Fibroblast of the conjunctiva (primary cell): ENCODE data around the gene CPNE9.

Experiments used
- DNase-seq: peaks from one replicate; pipeline ENCODE4 v3.0.0-alpha.2; 2010; ENCODE audit warnings: low read depth

CPNE9 gene

GRCh38 chr3:9715764-9716437 is 12.3 kb downstream of the CPNE9 start:
- peak; percentile 87 for DNase-seq

GRCh38 chr3:9716801-9717555 is 13.3 kb downstream of the CPNE9 start:
- no peak for DNase-seq

- DNase-seq, result no peak
Measured at GRCh38 chr3:9717563-9717962, 13.9 kb downstream of the CPNE9 start.

GRCh38 chr3:9718118-9718517 is 14.5 kb downstream of the CPNE9 start:
- no peak for DNase-seq

GRCh38 chr3:9721015-9721699 is 17.5 kb downstream of the CPNE9 start:
- DNase-seq, result no peak

- no peak for DNase-seq
Measured at GRCh38 chr3:9721700-9722060, 18.0 kb downstream of the CPNE9 start.

- DNase-seq, result no peak
Measured at GRCh38 chr3:9725775-9726515, 22.3 kb downstream of the CPNE9 start.

- no peak for DNase-seq
Measured at GRCh38 chr3:9727041-9727595, 23.5 kb downstream of the CPNE9 start.

- DNase-seq, result no peak
Measured at GRCh38 chr3:9727743-9728142, 24.1 kb downstream of the CPNE9 start.

GRCh38 chr3:9729419-9729818 is 25.8 kb downstream of the CPNE9 start:
- DNase-seq, result no peak

GRCh38 chr3:9730657-9731205 is 27.1 kb downstream of the CPNE9 start:
- no peak for DNase-seq

GRCh38 chr3:9731206-9732079 is 27.8 kb downstream of the CPNE9 start, which contains the start of gene BRPF1:
TSS of gene BRPF1 (plus strand) at chr3:9731735. CDS start at chr3:9734141, 2,406 bp downstream.
- peak; percentile 99 for DNase-seq

GRCh38 chr3:9732080-9732739 is 28.6 kb downstream of the CPNE9 start:
- DNase-seq, result no peak

- no peak for DNase-seq
Measured at GRCh38 chr3:9732740-9733115, 29.1 kb downstream of the CPNE9 start.

GRCh38 chr3:9736831-9737230 is 33.2 kb downstream of the CPNE9 start:
- DNase-seq, result no peak

- no peak for DNase-seq
Measured at GRCh38 chr3:9739181-9739580, 35.5 kb downstream of the CPNE9 start.

GRCh38 chr3:9742560-9742959 is 38.9 kb downstream of the CPNE9 start:
- no peak for DNase-seq

- no peak for DNase-seq
Measured at GRCh38 chr3:9743548-9743947, 39.9 kb downstream of the CPNE9 start.

- DNase-seq, result no peak
Measured at GRCh38 chr3:9744162-9744561, 40.5 kb downstream of the CPNE9 start.

GRCh38 chr3:9745521-9745920 is 41.9 kb downstream of the CPNE9 start:
- DNase-seq, result no peak
